Activated CD4-positive, alpha-beta T cell treated with anti-CD3 and anti-CD28 coated beads, Interleukin-2, amount 50 U/mL, for 1 hour (primary cell): ENCODE data around the gene SCLY.

Source experiments
- DNase-seq: peaks from one replicate; pipeline ENCODE4 v3.0.0-alpha.2; 2020

Gene SCLY

DNA sequence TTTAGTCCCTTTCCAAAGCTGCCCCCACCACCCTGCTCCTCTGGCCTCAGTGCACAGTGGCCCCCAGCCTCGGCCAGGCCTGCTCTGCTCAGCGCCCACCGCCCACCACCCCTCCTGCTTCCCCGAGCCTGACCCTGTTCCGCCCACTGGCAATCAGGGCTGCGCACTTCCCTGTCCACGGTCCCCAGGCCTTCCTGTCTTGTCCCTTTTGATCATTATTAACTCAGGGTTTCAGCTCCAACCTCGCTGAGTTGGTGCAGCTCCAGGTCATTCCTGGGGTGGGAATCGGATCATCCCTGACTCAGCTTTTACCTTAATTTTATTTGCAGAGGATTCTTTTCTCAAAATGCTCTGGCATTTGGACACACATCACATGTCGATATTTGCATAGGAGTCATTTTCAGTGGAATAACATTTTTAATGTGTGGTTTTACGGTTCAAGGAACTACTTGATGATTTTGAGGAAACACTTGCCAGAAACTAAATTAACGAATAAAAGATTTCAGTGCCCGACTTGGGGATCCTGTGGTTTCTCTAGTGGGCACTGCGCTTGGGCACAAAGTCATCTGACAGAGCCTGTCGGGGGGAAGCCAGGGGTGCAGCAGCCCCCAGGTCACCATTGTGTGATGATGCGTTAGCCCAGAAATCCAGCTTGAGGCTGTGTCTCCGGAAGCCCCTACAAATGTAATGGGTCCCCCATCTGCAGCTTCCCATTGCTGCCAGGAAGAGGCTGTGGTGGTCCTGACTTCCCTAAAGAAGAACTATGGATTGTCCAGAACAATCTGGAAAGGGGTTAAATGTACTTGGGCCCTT is 38.3 kb downstream of the SCLY start:
- DNase-seq = no peak

DNA sequence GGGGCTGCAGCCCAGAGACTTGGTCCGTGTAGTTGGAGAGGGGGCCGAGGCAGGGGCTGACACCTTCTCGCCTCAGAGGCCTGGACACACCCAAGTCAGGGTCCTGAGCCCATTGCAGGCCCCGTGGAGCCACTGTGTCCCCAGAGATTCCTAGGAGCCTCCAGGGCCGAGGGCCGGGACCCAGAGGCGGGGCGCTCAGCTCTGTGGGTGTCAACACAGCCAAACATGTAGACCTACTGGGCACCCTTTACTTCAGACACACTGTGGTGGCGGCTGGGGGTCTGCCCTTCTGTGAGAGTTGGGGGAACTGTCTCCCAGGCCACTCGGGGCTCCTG is 38.9 kb downstream of the SCLY start:
- DNase-seq = no peak

DNA sequence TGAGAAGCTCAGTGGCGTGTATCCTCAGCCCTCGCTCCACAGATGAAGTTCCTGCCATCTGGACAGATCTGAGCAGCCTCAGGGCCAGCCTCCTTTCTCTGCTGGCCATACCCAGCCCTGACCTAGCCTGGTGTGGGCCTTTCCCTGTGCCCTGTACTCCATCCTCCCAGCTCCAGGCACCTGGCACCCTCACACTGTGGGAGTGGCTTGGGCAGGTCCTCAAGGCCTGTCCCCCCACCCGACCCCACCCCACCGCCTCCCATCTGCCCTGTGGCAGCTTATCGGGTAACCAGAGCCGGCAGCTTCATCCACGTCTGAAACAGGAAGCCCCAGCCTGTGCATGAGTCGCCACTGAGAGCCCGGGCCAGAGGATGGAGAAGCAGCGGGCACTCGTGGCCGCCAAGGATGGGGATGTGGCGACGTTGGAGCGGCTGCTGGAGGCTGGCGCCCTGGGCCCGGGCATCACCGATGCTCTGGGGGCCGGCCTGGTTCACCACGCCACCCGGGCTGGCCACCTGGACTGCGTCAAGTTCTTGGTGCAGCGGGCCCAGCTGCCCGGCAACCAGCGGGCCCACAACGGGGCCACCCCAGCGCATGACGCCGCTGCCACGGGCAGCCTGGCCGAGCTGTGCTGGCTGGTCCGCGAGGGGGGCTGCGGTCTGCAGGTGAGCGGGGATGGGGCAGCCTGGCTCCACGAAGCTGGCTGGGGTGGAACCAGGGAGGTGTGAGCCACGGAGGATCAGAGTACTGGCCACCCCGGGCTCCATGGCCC is 39.4 kb downstream of the SCLY start, which contains the start of gene ESPNL:
Gene ESPNL, plus strand, starts transcription at position 292 of the 772 bp plus-strand sequence. Its CDS starts 80 bp downstream, at position 372.
- no peak for DNase-seq

DNA sequence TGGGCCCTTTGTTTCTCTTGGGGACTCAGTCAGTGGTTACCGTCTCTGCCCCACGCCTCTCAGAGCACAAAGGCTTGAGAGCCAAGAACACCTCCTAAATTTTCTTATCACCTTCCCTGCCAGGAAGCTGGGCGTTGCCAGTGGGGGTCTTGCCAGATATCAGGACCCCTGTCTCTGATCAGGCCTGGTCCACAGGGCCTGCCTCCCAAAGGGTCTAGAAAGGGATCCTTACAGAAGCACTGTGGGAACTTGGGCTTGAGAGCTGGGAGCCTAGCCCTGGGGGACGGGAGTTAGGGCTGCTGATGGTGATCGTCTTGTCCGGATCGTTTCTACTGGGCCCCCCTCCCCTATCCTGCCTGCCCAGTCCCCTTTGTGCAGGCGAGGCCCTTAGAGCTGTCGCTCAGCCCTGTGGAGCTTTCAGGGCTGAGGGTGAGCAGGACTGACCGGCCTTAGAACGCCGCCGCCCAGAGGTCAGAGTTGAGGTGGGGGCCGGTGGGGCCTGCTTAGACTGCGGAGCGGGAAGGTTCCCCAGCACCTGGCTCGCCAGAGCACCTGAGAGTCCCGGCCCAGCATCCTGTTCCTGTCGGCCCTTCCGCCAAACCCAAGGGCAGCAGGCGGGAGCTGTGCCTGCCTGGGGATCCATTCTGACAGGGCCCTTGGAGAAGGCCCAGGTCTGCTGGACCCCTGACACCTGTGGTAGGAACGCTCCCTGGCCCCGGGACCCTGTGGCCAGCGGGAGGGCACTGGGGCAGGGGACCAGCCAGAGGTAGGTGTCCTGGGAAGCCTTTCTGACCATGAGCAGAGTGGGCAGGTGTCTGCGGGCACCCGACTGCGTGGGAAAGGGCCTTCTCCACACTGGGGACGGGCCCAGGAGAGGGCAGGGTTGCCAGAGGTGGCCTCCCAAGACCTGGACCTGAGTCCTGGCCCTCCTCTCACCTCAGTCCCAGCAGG is 40.3 kb downstream of the SCLY start:
- DNase-seq = no peak

DNA sequence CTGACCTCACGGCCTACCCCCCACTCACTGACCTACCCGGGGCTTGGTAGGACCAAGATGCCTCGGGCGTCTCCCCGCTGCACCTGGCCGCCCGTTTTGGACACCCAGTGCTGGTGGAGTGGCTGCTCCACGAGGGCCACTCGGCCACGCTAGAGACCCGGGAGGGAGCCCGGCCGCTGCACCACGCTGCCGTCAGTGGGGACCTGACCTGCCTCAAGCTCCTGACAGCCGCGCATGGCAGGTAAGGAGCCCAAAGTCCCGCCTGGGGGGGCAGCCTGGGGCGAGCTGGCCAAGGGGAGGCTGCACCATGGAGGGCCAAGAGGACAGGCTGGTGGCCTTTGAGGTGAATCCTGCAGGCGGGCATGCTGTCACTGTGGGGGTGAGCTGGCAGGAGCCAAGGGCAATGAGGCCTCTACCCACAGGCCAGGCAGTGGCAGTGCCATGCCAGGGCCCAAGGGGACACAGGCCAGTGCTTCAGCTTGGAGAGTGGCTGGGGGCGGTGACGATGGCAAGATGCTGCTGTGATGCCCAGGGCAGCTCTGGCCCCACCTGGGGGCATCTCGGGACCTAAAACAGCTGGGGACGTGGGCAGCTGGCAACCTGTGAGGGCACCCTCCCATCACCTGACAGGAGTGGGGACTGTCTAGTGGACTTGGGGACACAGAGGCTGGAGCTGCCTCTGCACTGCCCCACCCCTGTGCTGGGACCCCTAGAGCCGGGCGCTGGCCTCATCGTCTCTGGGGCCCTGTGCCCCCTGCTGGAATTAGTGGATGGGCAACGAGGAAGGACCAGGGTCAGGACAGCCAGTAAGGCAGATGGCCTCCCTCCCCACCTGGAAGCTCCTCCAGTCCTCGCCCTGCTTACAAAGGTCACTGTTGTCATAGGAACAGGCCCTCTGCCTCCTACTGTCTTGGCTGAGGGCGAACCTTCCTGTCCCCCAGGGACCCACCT is 41.4 kb downstream of the SCLY start:
- no peak for DNase-seq

DNA sequence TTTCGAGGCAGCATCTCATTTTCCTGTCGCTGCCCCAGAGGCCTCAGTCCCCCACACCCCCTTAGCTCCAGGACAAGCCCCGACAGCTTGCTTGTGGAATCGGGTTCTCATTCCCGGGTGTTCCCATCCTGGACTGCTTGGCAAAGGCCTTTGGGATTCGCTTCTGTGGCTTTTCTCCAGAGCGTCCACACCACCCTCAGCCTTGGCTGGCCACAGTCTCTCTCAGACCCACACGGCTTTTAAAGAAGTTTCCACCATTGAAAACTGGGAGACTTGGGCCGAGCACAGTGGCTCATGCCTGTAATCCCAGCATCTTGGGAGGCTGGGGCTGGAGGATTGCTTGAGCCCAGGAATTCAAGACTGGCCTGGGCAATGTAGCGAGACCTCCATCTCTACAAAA is 42.1 kb downstream of the SCLY start:
- no peak for DNase-seq

DNA sequence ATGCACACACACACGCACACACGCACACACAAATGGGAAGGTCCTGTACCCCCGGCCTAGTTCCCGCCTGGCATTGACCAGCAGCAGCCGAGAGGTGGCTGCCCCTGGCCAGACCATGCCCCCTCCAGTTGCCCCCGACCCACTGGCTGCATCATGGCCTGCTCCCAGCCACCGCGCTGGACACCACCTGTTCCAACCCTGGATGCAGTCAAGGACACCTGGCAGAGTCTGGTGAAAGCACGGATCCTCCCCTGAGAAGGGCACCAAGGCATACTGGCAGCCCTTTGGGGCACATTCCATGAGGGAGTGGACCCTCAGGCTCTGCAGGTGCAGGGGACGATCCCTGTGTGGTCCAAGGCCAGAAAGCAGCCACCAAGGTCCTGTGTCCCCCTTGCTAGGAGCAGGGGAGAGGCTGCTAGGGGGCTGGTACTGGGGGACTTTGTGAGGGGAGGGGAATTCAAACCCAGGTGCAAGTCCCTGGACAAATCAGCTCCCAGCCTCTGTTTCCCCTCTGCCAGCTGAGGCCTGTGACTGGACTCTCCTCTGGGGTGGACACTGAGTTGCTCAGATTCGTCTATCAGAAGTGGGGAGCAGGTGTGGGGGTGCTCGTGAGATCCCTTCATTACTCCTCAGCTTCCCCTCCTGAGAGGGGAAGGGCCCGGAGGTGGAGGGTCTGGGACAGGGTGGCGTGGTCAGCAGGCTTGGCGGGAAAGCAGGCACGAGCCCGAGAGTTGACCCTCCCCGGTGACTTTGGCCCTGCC is 42.8 kb downstream of the SCLY start:
- no peak for DNase-seq

DNA sequence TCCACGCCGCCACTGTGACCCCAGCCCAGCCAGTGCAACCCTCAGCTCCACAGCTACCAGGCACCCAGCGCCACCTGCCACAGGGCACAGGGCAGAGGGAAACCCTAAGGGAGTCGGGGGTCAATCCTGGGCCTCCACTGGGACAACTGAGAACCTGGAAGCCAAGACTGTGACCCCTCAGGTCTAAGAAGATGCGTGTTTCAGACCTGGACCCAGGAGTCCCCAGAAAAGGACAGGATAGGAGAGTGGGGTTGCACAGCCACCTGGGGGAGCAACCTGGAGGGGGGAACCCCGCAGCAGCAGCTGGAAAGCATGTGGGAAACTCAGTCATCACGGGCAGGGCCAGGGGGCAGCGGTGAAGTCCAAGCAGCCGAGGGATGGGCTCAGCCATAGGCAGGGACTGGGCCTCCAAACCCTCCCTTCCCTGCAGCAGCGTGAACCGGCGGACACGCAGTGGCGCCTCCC is 43.5 kb downstream of the SCLY start:
- DNase-seq = no peak

DNA sequence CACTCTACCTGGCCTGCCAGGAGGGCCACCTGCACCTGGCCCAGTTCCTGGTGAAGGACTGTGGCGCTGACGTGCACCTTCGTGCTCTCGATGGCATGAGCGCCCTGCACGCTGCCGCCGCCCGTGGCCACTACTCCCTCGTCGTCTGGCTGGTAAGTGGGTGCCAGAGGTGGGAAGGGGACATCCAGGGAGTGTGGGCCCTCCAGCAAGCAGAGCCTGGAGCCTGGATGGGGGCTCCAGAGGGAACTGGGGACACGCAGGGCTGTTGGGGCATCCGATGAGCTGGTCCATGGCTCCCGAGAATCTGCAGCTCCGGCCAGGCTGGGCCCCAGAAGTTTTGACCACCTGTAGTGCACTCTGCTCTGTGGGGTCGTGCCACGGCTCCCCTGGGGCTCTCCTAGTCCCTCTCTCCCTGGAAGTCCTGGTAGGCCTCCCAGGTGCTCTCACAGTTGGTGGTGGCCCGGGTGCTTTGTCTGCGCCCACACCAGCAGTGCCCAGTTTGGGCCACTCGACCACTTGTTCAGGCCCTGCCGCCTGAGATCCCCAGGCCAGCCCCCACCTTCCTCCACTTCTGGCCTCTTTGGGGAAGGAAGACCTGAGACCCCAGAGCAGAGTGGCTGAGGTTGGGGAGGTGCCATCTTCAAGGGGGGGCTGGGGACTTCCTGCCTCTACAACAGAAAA is 44.0 kb downstream of the SCLY start:
- no peak for DNase-seq

DNA sequence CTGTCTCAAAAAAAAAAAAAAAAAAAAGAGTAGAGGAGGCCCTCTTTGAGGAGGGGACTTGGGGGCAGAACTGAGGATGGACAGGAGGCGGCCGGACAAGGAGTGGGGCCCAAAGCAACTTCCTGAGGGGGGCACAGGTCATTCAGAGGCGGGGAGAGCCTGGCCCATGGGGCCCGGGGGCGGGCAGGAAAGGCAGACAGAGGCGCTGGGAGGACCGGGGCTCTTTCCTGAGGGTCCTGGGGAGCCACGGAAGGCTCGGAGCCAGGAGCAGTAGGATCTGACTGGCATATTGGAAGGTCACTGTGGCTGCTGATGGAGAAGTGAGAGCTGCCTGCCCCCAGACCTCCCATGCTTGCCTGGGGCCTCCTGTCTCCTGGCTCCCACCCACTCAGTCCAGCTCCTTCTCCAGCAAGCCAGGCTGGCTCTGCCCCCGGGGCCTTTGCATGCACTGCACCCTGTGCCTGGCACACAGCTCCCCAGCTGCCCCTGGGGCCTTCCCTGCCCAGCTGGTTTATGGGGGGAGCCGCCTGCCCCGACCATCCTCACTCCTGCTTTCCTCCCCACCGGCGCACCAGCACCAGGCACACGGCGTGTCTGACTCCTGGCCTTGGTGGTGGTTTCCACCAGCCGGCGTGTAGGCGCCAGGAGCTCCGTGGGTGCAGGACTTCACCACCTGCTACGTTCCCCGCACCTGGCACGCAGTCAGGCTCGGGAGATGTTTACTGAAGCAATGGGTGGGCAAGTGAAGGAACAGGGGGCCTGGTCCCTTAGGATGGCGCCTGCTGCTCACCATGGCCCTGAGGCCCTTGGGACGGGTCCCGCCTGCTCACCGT is 44.9 kb downstream of the SCLY start:
- no peak for DNase-seq

DNA sequence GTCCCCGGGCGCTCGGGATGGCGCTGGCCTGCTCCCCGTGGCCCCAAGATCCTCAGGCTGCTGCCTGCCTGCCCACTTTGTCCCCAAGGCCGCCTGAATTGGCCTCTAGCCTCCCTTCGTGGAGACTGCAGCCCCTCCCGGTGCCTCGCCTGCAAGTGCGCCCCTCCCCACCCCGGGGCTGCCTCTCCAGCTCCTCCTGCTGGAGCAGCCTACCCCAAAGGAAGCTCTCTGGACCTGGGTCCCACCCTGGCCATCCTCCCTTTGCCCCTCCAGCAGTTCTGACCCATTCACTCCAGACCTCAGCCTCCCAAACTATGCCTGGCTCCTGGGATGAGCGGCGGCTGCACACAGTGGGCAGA is 45.5 kb downstream of the SCLY start:
- no peak for DNase-seq

DNA sequence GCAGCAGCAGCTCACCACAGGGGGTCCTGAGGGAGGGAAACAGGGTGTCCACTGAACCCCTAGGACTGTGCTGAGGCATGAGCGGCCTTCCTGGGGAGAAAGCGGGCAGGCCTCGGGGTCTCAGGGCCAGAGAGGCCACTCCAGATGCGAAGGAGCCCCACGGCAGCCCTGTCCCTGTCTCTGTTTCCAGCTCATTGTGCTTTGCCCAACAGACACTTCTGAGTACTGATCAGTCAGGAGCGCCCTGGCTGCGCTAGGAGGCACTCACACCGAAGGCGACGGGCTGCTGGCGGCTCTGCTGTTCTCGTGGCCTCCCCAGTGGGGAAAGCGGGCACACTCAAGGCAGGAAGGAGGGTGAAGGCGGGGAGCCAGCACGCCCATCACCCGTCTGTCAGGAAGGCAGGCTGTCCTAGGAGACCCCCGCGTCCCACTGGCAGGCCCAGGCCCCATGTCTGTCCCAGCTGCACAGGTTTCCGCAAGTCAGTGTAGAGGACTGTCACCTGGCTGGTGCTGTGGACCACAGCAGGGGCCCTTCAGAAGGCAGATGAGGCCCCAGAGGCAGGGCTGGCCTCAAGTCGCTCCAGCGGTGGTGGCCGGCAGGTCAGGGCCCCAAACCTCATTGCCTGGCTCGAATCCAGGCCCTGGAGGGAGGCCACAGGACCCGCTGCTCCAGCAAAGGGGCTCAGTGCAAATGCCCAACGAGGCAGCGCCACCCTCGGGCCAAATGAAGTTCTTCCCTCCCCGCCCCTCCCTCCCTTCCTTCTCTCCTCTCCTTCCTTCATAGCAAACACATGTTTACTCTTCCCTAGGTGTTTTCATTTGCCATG is 46.1 kb downstream of the SCLY start:
- no peak for DNase-seq

DNA sequence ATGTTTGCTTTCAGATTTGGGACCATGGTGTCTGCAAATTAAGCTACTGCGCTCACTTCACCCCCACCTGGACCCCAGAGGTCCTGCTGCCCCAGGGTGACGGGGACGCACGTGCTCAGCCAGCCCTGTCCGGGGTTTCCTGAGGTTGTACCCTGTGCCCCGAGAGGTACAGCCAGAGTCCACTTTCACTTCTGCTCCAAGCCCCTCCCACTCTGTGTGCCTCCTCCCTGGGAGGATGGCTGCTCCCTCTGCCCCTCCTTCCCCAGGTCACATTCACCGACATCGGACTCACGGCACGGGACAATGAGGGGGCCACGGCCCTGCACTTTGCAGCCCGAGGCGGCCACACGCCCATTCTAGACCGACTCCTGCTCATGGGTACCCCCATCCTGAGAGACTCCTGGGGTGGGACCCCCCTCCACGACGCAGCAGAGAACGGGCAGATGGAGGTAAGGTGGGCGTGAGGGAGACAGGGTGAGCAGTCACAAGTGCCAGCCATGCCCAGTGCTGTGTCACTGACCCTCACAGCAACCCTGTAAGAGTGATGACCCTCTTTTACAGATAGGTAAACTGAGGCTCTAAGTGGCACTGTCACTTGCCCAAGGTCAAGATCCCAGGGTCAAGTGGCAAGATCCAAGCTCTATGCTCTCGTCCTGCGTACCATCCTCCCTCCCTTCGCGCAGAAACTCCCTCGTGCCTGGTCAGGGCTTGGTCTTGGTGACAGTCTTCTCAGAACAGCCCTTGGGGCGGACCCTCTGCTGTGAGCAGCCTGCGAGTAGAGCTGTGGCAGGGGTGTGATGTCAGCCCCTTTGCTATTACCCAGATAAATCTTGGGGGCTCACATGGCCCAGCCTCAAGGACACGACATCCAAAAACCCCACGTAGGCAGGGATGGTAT is 47.0 kb downstream of the SCLY start:
- DNase-seq = no peak

DNA sequence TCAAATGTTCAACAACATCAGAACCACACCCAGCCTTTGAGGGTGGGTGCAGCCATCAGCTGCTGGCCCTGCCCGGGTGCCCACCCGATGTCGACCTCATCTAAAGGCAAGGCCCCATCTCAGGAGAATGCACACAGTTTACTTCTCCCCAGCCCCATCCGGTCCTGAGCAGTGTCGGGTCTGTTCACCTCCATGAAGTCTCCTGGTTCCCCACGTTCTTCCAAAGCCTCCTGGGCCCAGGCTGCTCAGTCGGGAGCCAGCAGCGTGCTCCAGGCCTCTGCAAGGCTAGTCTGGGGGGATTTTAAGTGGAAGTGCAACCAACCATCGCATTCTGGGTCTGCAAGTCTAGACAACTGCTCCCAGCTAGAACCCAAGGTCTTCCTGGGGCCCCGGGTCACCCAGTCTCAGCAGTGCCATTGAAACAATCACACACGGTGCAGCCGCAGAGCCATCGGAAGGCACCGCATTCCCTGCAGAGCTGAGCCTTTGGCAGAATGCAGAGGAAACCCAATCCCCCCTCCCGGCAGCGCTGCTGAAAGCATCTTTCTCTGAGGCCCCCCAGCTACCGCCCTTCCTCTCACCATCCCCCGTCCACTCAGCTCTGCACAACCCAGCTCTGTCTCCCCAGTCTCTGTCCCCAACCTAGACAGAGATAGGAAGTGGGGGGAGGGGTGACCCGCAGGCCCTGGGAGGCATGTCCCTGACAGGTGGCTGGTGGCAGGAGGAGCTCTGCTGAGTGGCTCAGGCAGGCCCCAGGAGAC is 47.8 kb downstream of the SCLY start:
- DNase-seq = no peak

DNA sequence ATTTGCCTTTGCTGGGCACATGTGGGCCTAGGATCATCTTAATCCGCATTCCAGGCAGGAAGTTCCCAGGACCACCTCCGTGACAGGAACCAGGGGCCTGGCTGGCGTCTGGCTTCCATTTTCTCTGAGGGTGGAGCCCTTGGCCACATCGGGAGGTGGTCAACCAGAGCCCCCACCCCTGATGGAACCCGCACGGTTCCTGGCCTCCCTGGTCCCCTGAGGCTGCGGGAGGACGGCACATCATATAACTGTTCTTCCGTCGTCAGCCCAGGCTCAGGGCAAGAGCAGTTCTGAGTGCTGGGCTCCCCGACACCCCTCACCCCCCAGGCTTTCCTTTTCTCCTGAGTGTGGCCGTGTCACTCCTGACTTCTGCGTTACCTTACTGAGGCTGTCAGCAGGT is 52.8 kb downstream of the SCLY start:
- DNase-seq = no peak

DNA sequence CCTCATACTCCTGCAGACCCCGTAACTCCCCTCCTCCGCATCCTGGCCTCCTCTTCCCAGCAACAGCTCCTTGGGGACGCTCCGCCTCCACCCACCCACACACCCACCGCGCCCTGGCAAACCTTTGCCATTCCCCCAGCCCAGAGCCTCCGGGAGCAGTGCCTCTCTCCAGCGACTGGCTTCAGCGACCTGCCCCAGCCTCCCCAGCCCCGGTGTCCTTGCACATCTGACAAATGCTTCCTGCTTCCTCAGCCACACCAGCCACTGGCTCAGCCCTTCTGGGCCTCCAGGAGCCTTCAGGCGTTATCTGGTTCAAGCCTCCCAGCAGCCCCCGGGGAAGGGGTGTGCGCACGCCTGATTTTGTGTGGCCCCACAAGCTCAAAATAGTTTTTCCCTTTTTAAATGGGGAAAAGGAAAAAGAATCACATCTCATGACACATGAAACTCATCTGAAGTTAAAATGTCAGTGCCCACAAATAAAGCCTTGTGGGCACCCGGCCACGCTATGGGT is 53.6 kb downstream of the SCLY start:
- no peak for DNase-seq
